Duodenal mucosa (tissue), 2 donors: ENCODE measurements around the gene KIAA1755.

Experiments
- H3K27ac ChIP-seq: one replicate; pipeline ENCODE4 v1.7.0; 2013; ENCODE audit warnings: low read depth, low read length
- H3K27me3 ChIP-seq, 2 donors: one replicate each; pipeline ENCODE4 v1.7.0; 2013; ENCODE audit warnings: low read length in 2 of 2, control low read depth in 1 of 2; ENCODE audit not compliant: insufficient read depth in 2 of 2, control insufficient read depth in 1 of 2
- H3K36me3 ChIP-seq, 2 donors: one replicate each; pipeline ENCODE4 v1.7.0; 2013; ENCODE audit warnings: low read length in 2 of 2, control low read depth in 1 of 2; ENCODE audit not compliant: insufficient read depth in 2 of 2, control insufficient read depth in 1 of 2
- H3K4me1 ChIP-seq, 2 donors: one replicate each; pipeline ENCODE4 v1.7.0; 2013; ENCODE audit warnings: low read length in 2 of 2, control low read depth in 1 of 2; ENCODE audit not compliant: insufficient read depth in 2 of 2, control insufficient read depth in 1 of 2
- H3K4me3 ChIP-seq, 2 donors: one replicate each; pipeline ENCODE4 v1.7.0; 2013; ENCODE audit warnings: low read length in 2 of 2, low read depth in 1 of 2
- H3K9ac ChIP-seq, 2 donors: one replicate each; pipeline ENCODE4 v1.7.0; 2013; ENCODE audit warnings: low read length in 2 of 2, low read depth in 1 of 2
- H3K9me3 ChIP-seq, 2 donors: one replicate each; pipeline ENCODE4 v1.7.0; 2013; ENCODE audit warnings: low read length in 2 of 2, control low read depth in 1 of 2; ENCODE audit not compliant: control insufficient read depth in 1 of 2

KIAA1755 gene

DNA sequence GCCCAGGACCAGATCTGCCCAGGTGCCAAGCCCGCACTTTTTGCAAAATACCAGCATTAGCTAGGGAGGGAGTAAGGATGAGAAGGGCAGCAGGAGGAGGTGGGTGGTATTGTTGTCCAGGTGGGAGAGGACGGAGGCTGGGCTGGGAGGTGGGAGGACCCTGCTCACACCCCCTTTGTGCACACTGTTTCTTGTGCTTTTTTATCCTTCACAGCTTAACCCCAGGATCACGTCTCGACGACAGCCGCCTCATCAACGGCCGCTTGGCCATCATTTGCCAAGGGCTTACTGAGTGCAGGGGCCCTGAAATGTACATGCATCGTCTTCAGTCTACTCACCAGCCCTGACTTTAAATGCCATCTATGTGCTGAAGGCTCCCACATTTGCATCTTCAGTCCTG lies 83.3 kb downstream of the KIAA1755 start:
- no peaks in the 10 kb centered on the region for H3K27me3 ChIP-seq
- no peaks in the 10 kb centered on the region for H3K9me3 ChIP-seq
- H3K4me1 ChIP-seq, result peaks cover 0 to 10% of the 10 kb centered on the region in 2 donors
- H3K4me3 ChIP-seq, result no peak overlapping the region
- H3K36me3 ChIP-seq, result no peaks in the 10 kb centered on the region
- H3K9ac ChIP-seq, result no peak overlapping the region
- no peak overlapping the region for H3K27ac ChIP-seq

DNA sequence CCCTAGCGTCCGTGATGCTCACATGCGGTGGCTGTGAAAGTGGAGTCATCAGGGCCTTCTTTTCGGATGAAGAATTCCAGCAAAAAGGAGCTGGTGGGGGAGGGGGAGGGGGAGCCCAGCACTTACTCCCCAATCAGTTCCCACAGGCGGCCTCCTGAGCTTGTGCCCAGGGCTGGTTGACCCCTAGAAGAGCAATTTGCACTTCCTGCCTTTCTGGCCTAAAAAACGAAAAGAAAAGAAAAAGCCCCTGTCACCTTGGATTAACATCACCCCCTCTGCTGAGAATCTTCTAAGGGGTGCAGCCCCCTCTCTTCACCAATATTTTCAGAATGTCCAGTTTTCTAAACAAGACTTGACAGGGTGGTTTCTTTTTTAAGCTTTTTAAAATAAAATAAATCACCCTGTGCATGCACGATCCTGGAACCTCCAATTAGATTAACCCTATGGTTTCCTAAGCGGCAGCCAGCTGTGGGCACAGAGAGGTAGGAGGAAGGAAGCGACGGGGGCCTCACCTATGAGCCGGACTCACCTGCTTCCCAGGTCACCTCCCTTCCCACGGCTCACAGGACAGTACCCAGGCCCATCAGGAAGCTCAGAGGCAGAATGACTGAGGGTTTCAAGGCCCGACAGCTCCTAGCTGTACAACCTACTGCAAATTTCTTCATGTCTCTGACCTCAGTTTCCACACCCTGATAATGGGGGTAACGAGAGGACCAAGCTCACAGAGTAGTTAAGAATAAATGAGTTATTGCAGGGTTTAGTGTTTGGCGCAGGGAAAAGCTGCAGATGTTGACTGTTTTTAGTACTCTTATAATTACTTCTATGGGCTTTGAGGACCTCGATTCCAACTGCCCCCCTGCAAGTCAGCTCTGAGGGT lies 85.0 kb downstream of the KIAA1755 start:
- Histone ChIP-seq H3K27me3 (no peaks in the 10 kb centered on the region), H3K36me3 (no peaks in the 10 kb centered on the region), H3K9me3 (no peaks in the 10 kb centered on the region), H3K27ac (no peak overlapping the region), H3K9ac (no peak overlapping the region), H3K4me1 (peaks cover 0 to 10% of the 10 kb centered on the region in 2 donors), H3K4me3 (no peak overlapping the region)

DNA sequence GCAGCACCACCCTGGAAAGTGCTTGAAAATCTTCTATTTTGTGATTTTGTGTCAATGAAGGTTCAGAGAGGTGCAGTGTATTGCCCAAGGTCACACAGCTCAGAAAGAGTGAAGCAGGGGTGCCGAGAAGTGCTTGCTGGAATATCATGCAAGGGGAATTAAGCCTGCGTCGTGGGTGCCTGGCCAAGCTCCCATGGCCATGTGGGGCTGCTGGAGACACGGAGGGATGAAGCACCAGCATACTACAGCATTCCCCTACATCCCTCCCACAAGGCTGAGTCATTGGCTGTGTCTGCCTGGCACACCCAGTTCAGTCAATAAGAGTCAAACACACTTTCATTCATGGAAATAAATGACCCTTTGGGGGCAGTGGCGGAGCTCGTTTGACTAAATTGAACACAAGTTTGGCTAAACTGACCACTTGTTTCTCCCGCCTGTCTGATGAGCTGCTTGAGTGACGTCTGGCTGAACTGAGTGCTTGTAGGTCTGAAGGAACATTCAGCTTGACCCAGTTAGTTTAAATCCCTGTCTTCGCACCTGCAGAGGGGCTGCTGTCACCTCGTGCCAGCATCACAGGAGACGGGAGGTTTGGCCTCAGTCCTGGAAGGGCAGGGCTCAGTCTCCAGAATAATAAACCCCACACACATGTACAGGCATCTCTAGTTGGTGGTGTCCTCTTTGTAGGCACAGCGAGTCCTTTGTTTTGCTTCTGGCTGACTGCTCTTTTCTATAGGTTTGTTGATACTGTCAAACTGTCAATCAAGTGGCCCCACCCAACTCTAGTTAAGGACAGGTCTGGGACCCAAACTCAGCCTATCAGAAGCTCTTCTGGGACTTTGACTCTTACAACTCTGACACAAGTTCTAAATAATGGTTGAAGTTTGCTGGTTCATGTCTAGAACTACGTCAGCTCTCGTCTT lies 87.0 kb downstream of the KIAA1755 start:
- Histone ChIP-seq H3K27me3 (no peaks in the 10 kb centered on the region), H3K9me3 (no peaks in the 10 kb centered on the region), H3K36me3 (no peaks in the 10 kb centered on the region), H3K27ac (no peak overlapping the region), H3K4me3 (no peak overlapping the region), H3K9ac (no peak overlapping the region), H3K4me1 (peaks cover 4 to 12% of the 10 kb centered on the region in 2 donors)

DNA sequence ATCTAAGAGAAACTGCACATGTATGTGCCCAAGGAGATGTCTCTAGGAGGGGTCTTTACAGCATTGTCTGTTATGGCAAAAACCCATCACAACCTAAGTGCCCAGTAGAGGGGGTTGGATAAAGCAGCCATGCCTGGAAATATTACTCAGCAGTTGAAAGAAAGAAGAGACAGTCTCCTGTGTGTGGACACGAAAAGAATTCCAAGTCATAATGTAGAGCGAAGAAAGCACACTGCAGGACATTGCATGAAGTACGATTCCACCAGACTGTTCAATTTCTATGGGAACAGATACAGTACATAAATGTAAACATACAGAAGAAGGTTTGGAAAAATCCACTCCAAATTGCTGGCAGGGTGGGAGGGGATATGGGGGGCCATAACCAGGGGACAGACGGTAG lies 88.1 kb downstream of the KIAA1755 start:
- Histone ChIP-seq H3K36me3 (no peaks in the 10 kb centered on the region), H3K27me3 (no peaks in the 10 kb centered on the region), H3K27ac (no peak overlapping the region), H3K4me1 (peaks cover 7 to 15% of the 10 kb centered on the region in 2 donors), H3K9ac (no peak overlapping the region), H3K4me3 (no peak overlapping the region), H3K9me3 (no peaks in the 10 kb centered on the region)

DNA sequence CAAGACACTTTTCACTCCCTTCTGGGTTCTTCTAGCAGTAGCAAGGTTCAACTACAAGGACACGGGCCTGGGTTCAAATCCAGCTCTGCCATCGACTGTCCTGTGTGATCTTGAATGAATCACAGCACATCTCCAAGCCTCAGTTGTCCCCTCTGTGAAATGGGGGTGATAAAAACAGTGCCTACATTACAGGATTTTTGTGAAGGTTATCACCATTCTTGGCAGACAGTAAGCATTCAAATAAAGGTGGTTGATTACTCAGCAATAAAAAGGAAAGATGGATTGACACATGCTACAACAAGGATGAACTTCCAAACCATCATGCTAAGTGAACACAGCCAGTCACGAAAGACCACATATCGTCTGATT lies 88.9 kb downstream of the KIAA1755 start:
- Histone ChIP-seq H3K36me3 (no peaks in the 10 kb centered on the region), H3K9me3 (no peaks in the 10 kb centered on the region), H3K27me3 (no peaks in the 10 kb centered on the region), H3K9ac (no peak overlapping the region), H3K4me3 (no peak overlapping the region), H3K4me1 (peaks cover 7 to 15% of the 10 kb centered on the region in 2 donors), H3K27ac (no peak overlapping the region)

- no peak overlapping the region for H3K4me3 ChIP-seq
- no peaks in the 10 kb centered on the region for H3K36me3 ChIP-seq
- no peaks in the 10 kb centered on the region for H3K9me3 ChIP-seq
- peaks cover 7 to 15% of the 10 kb centered on the region in 2 donors for H3K4me1 ChIP-seq
- H3K9ac ChIP-seq, result no peak overlapping the region
- H3K27ac ChIP-seq, result no peak overlapping the region
- H3K27me3 ChIP-seq, result no peaks in the 10 kb centered on the region
Measured at GRCh38 chr20:38170826-38171674, 89.5 kb downstream of the KIAA1755 start.

- H3K4me3 ChIP-seq, result no peak overlapping the region
Measured at GRCh38 chr20:38170219-38170825, 90.2 kb downstream of the KIAA1755 start.

GRCh38 chr20:38169636-38170193 lies 90.8 kb downstream of the KIAA1755 start:
- Histone ChIP-seq H3K4me3 (no peak overlapping the region), H3K4me1 (peaks cover 18 to 25% of the 10 kb centered on the region in 2 donors), H3K9ac (no peak overlapping the region), H3K9me3 (no peaks in the 10 kb centered on the region), H3K27me3 (no peaks in the 10 kb centered on the region), H3K27ac (no peak overlapping the region), H3K36me3 (no peaks in the 10 kb centered on the region)

More at GRCh38 chr20:38170219-38170825, 90.2 kb downstream of the KIAA1755 start:
- H3K27me3 ChIP-seq, result no peaks in the 10 kb centered on the region
- peaks cover 14 to 23% of the 10 kb centered on the region in 2 donors for H3K4me1 ChIP-seq
- H3K9ac ChIP-seq, result no peak overlapping the region
- no peak overlapping the region for H3K27ac ChIP-seq
- no peaks in the 10 kb centered on the region for H3K9me3 ChIP-seq
- H3K36me3 ChIP-seq, result no peaks in the 10 kb centered on the region
